ENCODE measurements around the gene JMJD1C. TPM values are rescaled to one million over a fixed set of nuclear protein-coding genes. Genes with fewer than 3 reads are reported as not detected.

The JMJD1C gene
- total and polyA plus RNA-seq, 10 of the 15 experiments (the other 5 are each of a cell fraction or from before 2014, with no cell fraction given) = 31.2 to 83.3 (median 49.5) TPM

- Histone ChIP-seq H3K79me2 (ENCODE audit: control insufficient read depth, insufficient read depth, low read length) (peaks cover 16% of the 10 kb centered on the region), H3K4me1 (ENCODE audit: control insufficient read depth, insufficient read depth, low read length) (peaks cover 24% of the 10 kb centered on the region), H3K36me3 (ENCODE audit: control insufficient read depth in 2 of 2, insufficient read depth in 2 of 2, low read length in 1 of 2) (no peaks in the 10 kb centered on the region; a peak in 1 of 4 replicates), H4K20me1 (ENCODE audit: control insufficient read depth, insufficient read depth) (no peaks in the 10 kb centered on the region), H3K4me2 (ENCODE audit: control insufficient read depth, insufficient read depth) (no peak overlapping the region), H2AFZ (ENCODE audit: control insufficient read depth, low read depth, low read length) (no peak overlapping the region), H3K27ac (ENCODE audit: control insufficient read depth, insufficient read depth) (no peak overlapping the region), H3K9me3 (replicated peaks; ENCODE audit: control insufficient read depth, insufficient read depth, low read length) (peaks cover 3% of the 10 kb centered on the region; the same call in 2 of the 3 replicates), H3K27me3 (replicated peaks in 1 of 2; ENCODE audit: control insufficient read depth in 2 of 2, insufficient read depth in 2 of 2, low read length in 1 of 2) (no peaks in the 10 kb centered on the region), H3K9ac (ENCODE audit: control insufficient read depth, insufficient read depth, low read length) (no peak overlapping the region), H3K4me3 (no peak overlapping the region)
- in situ Hi-C loops (cut with MboI) = no loop called here
- intact Hi-C loops (cut with micrococcal nuclease; ENCODE audit: unreplicated experiment) = no loop called here
- BruUV-seq (replicated peaks) = no TSS peak
- DNase-seq (ENCODE audit: low read depth, low spot score) (no peak), FAIRE-seq (no peak), ATAC-seq (no peak)
- ChIA-PET SMC1A (ENCODE audit: uncharacterized antibody, unreplicated experiment) (no interaction called here), RAD21 (ENCODE audit: unreplicated experiment) (interaction anchor here (1.8 kb wide), 1 partner anchor 9 kb away, joined by 7 read pairs; no protein-coding TSS in a partner anchor), CTCF (no interaction called here), POLR2A (no interaction called here)
- no peak for TF ChIP-seq CEBPB (IDR thresholded peaks at IDR 0.05; ENCODE audit: borderline replicate concordance in 1 of 2, low read depth in 2 of 2, low read length in 2 of 2)
- TF ChIP-seq IKZF1 (conservative IDR thresholded peaks at IDR 0.05) = no peak
- TF ChIP-seq SUPT20H (IDR thresholded peaks at IDR 0.05; ENCODE audit: borderline replicate concordance, control insufficient read depth, low read depth, low read length) = no peak
- no peak for TF ChIP-seq CHD4 (IDR thresholded peaks at IDR 0.05)
- TF ChIP-seq TBL1XR1 (IDR thresholded peaks at IDR 0.05; ENCODE audit: low read depth, low read length) = no peak
- TF ChIP-seq CREM (IDR thresholded peaks at IDR 0.05; ENCODE audit: low read depth) = no peak
- TF ChIP-seq E4F1 (IDR thresholded peaks at IDR 0.05; ENCODE audit: borderline replicate concordance, partially characterized antibody) = no peak
- no peak for TF ChIP-seq ZBED1 (IDR thresholded peaks at IDR 0.05; ENCODE audit: borderline replicate concordance)
- no peak for TF ChIP-seq ZNF217 (IDR thresholded peaks at IDR 0.05)
- TF ChIP-seq NR2C2 (IDR thresholded peaks at IDR 0.05; ENCODE audit: borderline replicate concordance, control insufficient read depth, insufficient read length, low read depth) = no peak
- no peak for TF ChIP-seq ZSCAN29 (IDR thresholded peaks at IDR 0.05)
- TF ChIP-seq CEBPZ (IDR thresholded peaks at IDR 0.05; ENCODE audit: low read depth, low read length) = no peak
- no peak for TF ChIP-seq RBBP5 (conservative IDR thresholded peaks at IDR 0.05)
- TF ChIP-seq SREBF2 (IDR thresholded peaks at IDR 0.05; ENCODE audit: low read length) = no peak
- TF ChIP-seq USF1 (IDR thresholded peaks at IDR 0.05; ENCODE audit: borderline replicate concordance, extremely low read length, insufficient read depth, low read depth, low read length) = no peak
- TF ChIP-seq CHD1 (IDR thresholded peaks at IDR 0.05; ENCODE audit: low read depth, low read length) = no peak
- 62% methylated on average over 3 of the region's 3 CpGs for WGBS (ENCODE audit: insufficient coverage, insufficient replicate concordance, low lambda C conversion rate, missing lambda C conversion rate)
Observed at GRCh38 chr10:63281967-63282366, 183.8 kb downstream of the JMJD1C start.

All from GM12878 (cell line).